Muscle of back (tissue), 13 donors: ENCODE results near the gene OR6C65. TPM values are rescaled to one million over a fixed set of nuclear protein-coding genes. Genes with fewer than 3 reads are reported as not detected.
"Not testable (repeated sequence)": the region's sequence is repeated elsewhere in the genome, so short reads cannot be mapped to it uniquely, and the experiment has no call there.

Experiments used
- DNase-seq, 3 donors: peaks; one replicate each; pipeline versions ENCODE4 v3.0.0 to v3.0.0-alpha.2; 2013
- long read RNA-seq, 9 donors: transcript quantifications; one replicate each; lab custom pipeline, GENCODE V29; 2026
- polyA plus RNA-seq, 10 donors: library from polyadenylated mRNA; unstranded; fragments of 120-200 nt; gene quantifications; one replicate each; pipeline ENCODE4 v1.2.1, GENCODE V29; 2013; ENCODE audit not compliant: insufficient read length in 10 of 10

Gene OR6C65
- polyA plus RNA-seq = not detected
- long read RNA-seq, donor 1 = 0 reads
- long read RNA-seq, donor 2 = 0 reads
- long read RNA-seq, donor 3, partial matches to known transcripts = 0 of 1 reads
- long read RNA-seq, donor 3, other reads (novel, unspliced or antisense) = 0 of 1 reads
- long read RNA-seq, donor 4 = 0 reads
- long read RNA-seq, donor 5 = 0 reads
- long read RNA-seq, donor 6 = 0 reads
- long read RNA-seq, donor 7 = 0 reads
- long read RNA-seq, donor 8 = 0 reads
- long read RNA-seq, donor 9 = 0 reads

DNA sequence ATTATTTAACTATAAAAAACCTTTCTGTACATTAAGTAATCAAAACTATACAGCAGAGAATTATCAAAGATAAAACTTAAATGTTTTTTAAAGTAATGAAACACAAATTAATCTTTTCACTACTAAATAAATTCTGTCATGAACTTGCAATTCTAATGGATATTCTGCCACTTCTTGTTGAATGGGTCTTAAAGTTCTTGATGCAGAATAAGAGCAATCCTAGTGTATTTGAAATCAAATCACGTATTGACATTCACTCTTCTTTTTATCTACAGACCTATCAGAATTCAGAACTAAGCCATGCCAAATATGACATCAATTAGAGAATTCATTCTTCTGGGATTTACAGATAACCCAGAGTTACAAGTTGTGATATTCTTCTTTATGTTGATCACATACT is at the start of gene OR6C65:
Gene OR6C65 (plus strand): TSS at position 301 of the 400 bp plus-strand sequence. CDS start 0 bp downstream, at position 301.
- DNase-seq = no peak

DNA sequence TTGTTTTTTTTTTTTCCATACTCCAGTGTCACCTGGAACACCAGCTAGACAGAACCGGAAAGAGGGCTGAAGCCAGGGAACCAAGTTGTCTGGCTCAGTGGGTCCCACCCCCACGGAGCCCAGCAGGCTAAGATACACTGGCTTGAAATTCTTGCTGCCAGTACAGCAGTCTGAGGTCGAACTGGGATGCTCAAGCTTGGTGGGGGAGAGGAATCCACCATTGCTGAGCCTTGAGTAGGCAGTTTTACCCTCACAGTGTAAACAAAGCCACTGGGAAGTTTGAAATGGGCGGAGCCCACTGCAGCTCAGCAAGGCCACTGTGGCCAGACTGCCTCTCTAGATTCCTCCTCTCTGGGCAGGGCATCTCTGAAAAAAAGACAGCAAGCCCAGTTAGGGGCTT is 45.0 kb upstream of the OR6C65 start:
- not testable (repeated sequence) for DNase-seq

DNA sequence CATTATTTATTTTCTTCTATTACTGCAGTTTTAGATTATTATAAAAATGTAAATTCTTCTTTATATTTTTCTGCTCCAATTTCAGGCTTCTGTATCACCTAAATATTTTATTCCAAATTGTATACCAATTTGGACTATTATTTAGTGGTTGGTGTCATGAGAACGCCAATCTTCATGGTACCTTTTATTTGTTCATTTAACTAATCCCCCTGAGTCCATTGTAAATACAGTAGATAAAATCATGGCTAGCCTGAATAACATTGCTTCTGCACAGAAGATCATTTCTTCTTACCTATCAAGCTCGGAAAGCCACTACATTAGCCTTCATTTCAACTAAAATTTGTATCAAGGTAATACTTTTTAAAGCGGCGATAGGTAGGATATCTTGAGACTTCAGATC is 37.7 kb upstream of the OR6C65 start, which contains the start of gene OR6C75:
Gene OR6C75 (plus strand): TSS at position 301 of the 400 bp plus-strand sequence. CDS start 2,136 bp downstream, outside the sequence.
- no peak for DNase-seq

- DNase-seq = no peak
These were observed 35.2 kb upstream of the OR6C65 start for GRCh38 chr12:55365086-55365485.

DNA sequence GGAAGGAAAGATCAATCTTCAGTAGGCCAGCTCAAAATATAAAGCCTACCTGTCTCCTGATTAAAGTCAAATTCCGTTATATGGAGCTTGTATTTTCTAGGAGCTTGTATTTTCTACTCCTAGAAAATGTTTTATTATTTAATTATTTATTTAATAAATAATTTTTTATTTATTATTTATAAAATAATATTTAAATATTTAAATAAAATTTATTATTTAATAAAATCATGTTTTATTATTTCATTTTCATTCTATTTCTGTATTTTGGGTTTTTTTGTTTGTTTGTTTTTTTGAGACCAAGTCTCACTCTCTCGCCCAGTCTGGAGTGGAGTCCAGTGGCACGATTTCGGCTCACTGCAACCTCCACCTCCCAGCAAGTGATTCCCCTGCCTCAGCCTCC is 27.8 kb upstream of the OR6C65 start:
- no peak for DNase-seq

GRCh38 chr12:55385891-55386290 is 14.4 kb upstream of the OR6C65 start:
- DNase-seq = no peak

DNA sequence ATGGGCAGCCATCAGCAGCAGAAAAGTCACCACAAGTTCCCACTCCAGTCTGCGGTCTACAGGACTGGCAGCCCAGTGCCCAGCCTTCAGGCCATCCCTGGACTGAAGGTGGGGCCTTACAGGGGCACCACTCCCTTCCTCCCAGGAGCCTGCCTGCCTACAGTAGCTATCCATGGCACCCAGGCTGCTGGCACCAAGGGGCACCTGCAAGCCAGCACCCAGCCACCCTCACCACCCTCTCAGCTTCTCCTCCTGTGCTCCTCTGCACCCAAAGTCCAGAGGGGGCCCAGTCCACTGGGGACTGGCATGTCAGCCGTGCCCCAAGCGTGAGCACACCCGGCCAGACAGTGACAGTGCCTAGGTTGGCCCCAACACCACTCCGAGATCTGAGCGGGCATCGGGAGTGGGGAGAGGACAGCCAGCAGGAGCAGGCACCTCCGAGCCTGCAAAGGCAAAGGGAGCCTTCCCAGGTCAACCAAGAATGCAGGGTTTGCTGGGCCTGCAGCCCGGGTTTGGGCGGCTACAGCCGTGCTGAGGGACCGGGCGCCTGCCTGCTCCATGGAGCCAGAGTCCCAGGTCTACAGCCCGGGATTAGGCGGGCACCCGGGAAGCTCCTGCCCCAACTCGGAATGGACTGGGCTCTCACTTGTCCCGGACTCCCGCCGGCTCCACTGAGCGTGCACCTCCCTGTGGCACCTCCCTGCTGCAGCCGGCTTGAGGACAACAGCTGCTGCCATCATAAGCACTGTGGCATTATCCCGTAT is 8.1 kb upstream of the OR6C65 start:
- no peak for DNase-seq

DNA sequence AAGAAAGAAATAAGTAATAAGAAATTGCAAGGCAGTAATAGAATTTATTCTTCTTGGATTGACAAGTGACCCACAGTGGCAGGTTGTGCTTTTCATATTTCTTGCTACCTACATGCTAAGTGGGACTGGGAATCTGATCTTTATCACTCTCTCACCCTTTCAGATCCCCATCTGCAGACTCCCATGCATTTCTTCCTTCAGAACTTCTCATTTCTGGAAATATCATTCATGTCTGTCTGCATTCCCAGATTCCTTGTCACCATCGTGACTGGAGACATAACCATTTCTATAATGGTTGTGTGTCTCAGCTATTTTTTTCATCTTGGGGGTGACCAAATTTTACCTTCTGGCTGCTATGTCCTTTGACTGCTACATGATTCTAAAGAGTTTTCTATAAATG is 4.0 kb upstream of the OR6C65 start:
- no peak for DNase-seq

- no peak for DNase-seq
These were observed 7.5 kb downstream of the OR6C65 start for GRCh38 chr12:55407866-55408265.

GRCh38 chr12:55409133-55409532 is 8.8 kb downstream of the OR6C65 start:
- DNase-seq = not testable (repeated sequence)

DNA sequence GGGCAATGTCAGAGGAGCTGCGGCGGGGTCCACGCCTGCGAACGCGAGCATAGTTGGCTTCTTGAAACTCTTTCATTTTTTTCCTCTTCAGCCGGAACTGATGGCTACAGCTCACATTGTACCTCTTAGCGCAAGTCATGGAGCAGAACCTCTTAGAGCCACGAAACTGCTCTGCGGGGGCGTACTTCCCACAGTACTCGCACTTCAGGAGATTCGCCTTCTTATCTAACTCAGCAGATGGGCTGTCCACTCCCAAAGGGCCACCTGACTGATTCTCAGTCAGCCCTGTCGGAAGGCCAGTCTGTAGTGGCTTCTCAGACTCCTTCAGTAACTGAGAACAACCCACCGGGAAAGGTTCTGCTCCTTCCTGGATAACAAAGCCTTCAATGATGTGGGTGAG is 11.8 kb downstream of the OR6C65 start:
- DNase-seq = not testable (repeated sequence)

DNA sequence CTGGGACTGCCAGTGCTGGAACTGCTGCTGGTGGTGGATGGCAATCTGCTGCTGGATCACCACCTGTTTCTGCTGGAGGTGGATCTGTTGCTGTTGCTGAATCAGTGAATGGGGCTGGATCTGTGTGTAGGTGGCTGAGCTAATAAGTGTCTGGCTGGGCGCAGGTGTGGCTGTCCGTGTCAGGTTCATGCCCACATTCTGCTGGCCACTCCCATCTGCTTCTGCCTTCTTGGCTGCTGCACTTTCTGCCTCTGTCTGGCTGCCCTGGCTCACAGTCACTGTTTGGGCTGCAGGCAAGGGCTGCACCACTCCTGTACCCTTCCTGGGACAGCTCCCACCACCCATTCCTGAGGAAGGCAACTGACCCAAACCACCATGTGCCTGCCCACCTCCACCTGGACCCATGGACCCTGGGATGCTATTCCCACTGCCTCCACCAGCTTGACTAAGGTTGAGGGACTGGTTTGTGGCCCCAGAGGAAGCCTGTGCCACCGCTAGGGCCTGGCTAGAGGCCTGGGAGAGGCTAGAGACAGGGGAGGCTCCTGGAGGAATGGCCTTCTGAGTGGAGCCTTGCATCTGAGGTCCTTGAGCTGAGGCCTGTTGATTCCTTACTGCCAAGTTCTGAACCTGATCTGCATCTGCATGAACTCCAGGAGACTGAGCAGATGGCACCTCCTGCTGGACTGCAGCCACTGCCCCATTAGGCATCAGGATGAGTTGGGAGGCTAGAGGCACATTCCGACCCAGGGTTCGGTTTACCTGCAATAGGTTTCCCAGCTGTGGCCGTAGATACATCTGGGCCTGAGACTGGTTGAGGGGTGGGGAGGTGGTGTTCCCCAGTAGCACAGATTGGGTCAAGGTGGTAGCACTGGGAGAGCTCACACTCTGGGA is 13.4 kb downstream of the OR6C65 start:
- not testable (repeated sequence) for DNase-seq

- DNase-seq = peak in 1 of 3 donors; percentile 37
These were observed 14.1 kb downstream of the OR6C65 start for GRCh38 chr12:55414396-55414823.

- DNase-seq = peak in 1 of 3 donors; percentile 10
These were observed 14.6 kb downstream of the OR6C65 start for GRCh38 chr12:55414889-55415288.

GRCh38 chr12:55416961-55417360 is 16.6 kb downstream of the OR6C65 start:
- no peak for DNase-seq

DNA sequence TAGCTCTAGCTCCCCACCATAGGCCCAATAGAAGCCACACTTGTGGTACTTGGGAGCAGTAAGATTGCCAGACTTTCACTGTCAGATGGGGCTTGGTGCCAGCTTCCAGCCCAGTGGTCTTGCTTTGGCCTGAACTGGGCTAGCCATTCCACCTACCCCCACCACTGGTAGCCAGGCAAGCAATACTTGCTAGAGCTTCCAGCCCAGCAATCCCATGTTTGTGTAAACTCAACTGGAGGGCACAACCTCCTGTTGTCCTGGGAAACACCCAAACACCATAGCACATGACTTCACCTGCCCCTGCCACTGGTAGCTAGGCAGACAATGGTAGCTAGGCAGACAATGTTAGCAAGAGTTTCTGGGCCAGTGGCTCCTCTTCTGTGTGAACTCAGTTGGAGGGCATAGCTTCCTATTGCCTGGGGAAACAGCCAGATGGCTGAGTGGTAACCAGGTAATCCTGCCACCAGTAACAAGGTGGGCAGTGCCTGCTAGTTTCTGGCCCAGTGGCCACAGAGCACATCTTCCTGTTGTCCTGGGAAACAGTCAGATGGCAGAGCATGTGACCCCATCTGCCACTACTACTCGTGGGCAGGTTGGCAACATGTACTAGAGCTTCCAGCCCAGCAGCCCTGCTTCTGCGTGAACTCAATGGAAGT is 20.1 kb downstream of the OR6C65 start:
- no peak for DNase-seq

- no peak for DNase-seq
These were observed 25.6 kb downstream of the OR6C65 start, which contains the start of gene OR6C76 for GRCh38 chr12:55425954-55426353. Gene OR6C76 (plus strand): TSS chr12:55426254. CDS start chr12:55426254, 0 bp downstream.

GRCh38 chr12:55428331-55429243 is 28.3 kb downstream of the OR6C65 start:
- no peak for DNase-seq

- DNase-seq = not testable (repeated sequence)
These were observed 40.9 kb downstream of the OR6C65 start for GRCh38 chr12:55441233-55441632.

DNA sequence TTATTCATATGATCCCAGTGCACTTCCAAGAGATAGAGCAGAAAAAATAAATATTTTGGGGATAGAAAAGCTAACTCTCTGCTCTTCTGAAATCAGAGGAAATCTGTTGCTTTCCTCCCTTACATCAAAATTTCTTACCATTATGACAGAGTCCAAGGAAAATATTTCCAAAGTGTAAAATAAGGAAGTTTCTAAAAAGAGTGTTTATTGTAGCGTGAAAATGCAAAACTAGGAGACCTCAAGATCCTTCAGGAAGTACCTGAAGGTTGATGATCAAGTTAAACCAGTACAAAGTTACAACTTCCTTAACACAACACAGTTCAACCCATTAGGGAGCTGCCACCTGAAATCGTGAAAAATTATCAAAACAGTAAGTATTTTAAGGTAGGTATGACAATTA is 43.4 kb downstream of the OR6C65 start, which contains the start of gene OR6C2:
Gene OR6C2 (plus strand): TSS at position 301 of the 400 bp plus-strand sequence. CDS start 8,138 bp downstream, outside the sequence.
- DNase-seq = no peak
